ENCODE measurements around the gene B9D1.
A peak's percentile ranks its signal among the peaks of the same experiment; 100 is the strongest.

The B9D1 gene

GRCh38 chr17:19316761-19317358, 45.7 kb downstream of the B9D1 start:
- DNase-seq, result peak; percentile 91

GRCh38 chr17:19315104-19315503, 47.4 kb downstream of the B9D1 start:
- no peak for DNase-seq

GRCh38 chr17:19313746-19314651, 48.5 kb downstream of the B9D1 start:
- no peak for DNase-seq

GRCh38 chr17:19313066-19313745, 49.3 kb downstream of the B9D1 start:
- no peak for DNase-seq

- DNase-seq, result no peak
Measured at GRCh38 chr17:19312406-19312805, 50.1 kb downstream of the B9D1 start.

GRCh38 chr17:19311421-19312215, 50.9 kb downstream of the B9D1 start:
- DNase-seq, result no peak

- DNase-seq, result no peak
Measured at GRCh38 chr17:19311016-19311415, 51.5 kb downstream of the B9D1 start.

- no peak for DNase-seq
Measured at GRCh38 chr17:19310151-19310550, 52.4 kb downstream of the B9D1 start.

- no peak for DNase-seq
Measured at GRCh38 chr17:19309701-19310100, 52.8 kb downstream of the B9D1 start.

GRCh38 chr17:19308398-19308797, 54.1 kb downstream of the B9D1 start:
- DNase-seq, result no peak

- DNase-seq, result no peak
Measured at GRCh38 chr17:19307521-19307920, 55.0 kb downstream of the B9D1 start.

GRCh38 chr17:19306160-19307111, 56.1 kb downstream of the B9D1 start:
- DNase-seq, result no peak

GRCh38 chr17:19305761-19306159, 56.8 kb downstream of the B9D1 start:
- no peak for DNase-seq

GRCh38 chr17:19305256-19305655, 57.3 kb downstream of the B9D1 start:
- no peak for DNase-seq

GRCh38 chr17:19304751-19305150, 57.8 kb downstream of the B9D1 start:
- no peak for DNase-seq

GRCh38 chr17:19304209-19304608, 58.3 kb downstream of the B9D1 start:
- no peak for DNase-seq

- DNase-seq, result no peak
Measured at GRCh38 chr17:19303367-19303776, 59.2 kb downstream of the B9D1 start.

- DNase-seq, result no peak
Measured at GRCh38 chr17:19302791-19303331, 59.7 kb downstream of the B9D1 start.

- no peak for DNase-seq
Measured at GRCh38 chr17:19301973-19302372, 60.5 kb downstream of the B9D1 start.

GRCh38 chr17:19301274-19301951, 61.1 kb downstream of the B9D1 start:
- DNase-seq, result no peak

GRCh38 chr17:19299866-19300265, 62.7 kb downstream of the B9D1 start:
- no peak for DNase-seq

All from kidney glomerular epithelial cell (primary cell).